Measurements from ENCODE around the gene HSPA6. TPM values are rescaled to one million over a fixed set of nuclear protein-coding genes. Genes with fewer than 3 reads are reported as not detected.

Gene HSPA6
- total RNA-seq, 1 donor from 2014 or later: 0.77 TPM

- DNase-seq (ENCODE audit: extremely low spot score, unreplicated experiment): no peak
- no peaks in the 10 kb centered on the region for H3K36me3 Mint-ChIP-seq
- H3K27ac Mint-ChIP-seq: no peak overlapping the region
- H3K27me3 Mint-ChIP-seq: peaks cover 34% of the 10 kb centered on the region
- H3K4me1 Mint-ChIP-seq (ENCODE audit: unreplicated experiment): no peaks in the 10 kb centered on the region
- H3K9me3 Mint-ChIP-seq: no peaks in the 10 kb centered on the region
- no peak overlapping the region for H3K4me3 Mint-ChIP-seq
- TF ChIP-seq, protein P1, sequence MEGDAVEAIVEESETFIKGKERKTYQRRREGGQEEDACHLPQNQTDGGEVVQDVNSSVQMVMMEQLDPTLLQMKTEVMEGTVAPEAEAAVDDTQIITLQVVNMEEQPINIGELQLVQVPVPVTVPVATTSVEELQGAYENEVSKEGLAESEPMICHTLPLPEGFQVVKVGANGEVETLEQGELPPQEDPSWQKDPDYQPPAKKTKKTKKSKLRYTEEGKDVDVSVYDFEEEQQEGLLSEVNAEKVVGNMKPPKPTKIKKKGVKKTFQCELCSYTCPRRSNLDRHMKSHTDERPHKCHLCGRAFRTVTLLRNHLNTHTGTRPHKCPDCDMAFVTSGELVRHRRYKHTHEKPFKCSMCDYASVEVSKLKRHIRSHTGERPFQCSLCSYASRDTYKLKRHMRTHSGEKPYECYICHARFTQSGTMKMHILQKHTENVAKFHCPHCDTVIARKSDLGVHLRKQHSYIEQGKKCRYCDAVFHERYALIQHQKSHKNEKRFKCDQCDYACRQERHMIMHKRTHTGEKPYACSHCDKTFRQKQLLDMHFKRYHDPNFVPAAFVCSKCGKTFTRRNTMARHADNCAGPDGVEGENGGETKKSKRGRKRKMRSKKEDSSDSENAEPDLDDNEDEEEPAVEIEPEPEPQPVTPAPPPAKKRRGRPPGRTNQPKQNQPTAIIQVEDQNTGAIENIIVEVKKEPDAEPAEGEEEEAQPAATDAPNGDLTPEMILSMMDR (conservative IDR thresholded peaks at IDR 0.05): no peak
Observed at GRCh38 chr1:161483361-161483760, 41.0 kb upstream of the HSPA6 start.

GRCh38 chr1:161484613-161485012, 39.7 kb upstream of the HSPA6 start:
- Mint-ChIP-seq H3K9me3 (no peaks in the 10 kb centered on the region), H3K4me3 (no peak overlapping the region), H3K27me3 (peaks cover 43% of the 10 kb centered on the region), H3K36me3 (no peaks in the 10 kb centered on the region), H3K4me1 (ENCODE audit: unreplicated experiment) (no peaks in the 10 kb centered on the region), H3K27ac (no peak overlapping the region)
- TF ChIP-seq, protein P1 (conservative IDR thresholded peaks at IDR 0.05): peak; percentile 39
- no peak for DNase-seq (ENCODE audit: extremely low spot score, unreplicated experiment)

- DNase-seq (ENCODE audit: extremely low spot score, unreplicated experiment): no peak
- H3K27ac Mint-ChIP-seq: no peak overlapping the region
- H3K27me3 Mint-ChIP-seq: peaks cover 68% of the 10 kb centered on the region
Observed at GRCh38 chr1:161486806-161487741, 37.3 kb upstream of the HSPA6 start.

DNA sequence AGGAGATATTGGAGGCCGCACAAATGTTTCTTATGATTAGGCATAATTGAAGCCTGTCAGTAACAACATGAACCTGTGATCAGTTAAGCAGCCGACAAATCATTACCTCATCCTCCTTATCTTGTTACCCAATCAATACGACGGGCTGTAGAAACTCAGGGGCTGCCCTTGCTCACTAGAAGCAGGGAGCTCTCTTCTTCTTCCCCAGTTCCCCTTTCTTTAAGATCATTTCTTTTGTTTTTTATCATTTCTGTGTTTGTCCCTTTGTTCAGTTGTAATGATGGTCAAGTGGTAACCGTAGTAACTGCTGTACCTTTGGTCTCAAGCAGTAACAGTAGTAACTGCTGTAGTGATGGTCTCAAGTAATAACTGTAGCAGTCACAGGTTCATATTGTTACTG, 32.9 kb upstream of the HSPA6 start:
- TF ChIP-seq, protein P1 (conservative IDR thresholded peaks at IDR 0.05): no peak
- Mint-ChIP-seq H3K36me3 (no peaks in the 10 kb centered on the region), H3K27ac (no peak overlapping the region), H3K4me1 (ENCODE audit: unreplicated experiment) (no peaks in the 10 kb centered on the region), H3K9me3 (no peaks in the 10 kb centered on the region), H3K27me3 (peaks cover 94% of the 10 kb centered on the region), H3K4me3 (no peak overlapping the region)
- DNase-seq (ENCODE audit: extremely low spot score, unreplicated experiment): no peak

More at GRCh38 chr1:161486806-161487741, 37.3 kb upstream of the HSPA6 start:
- Mint-ChIP-seq H3K4me3 (no peak overlapping the region), H3K9me3 (no peaks in the 10 kb centered on the region), H3K4me1 (ENCODE audit: unreplicated experiment) (no peaks in the 10 kb centered on the region), H3K36me3 (no peaks in the 10 kb centered on the region)
- TF ChIP-seq, protein P1 (conservative IDR thresholded peaks at IDR 0.05): peak; percentile 87

DNA sequence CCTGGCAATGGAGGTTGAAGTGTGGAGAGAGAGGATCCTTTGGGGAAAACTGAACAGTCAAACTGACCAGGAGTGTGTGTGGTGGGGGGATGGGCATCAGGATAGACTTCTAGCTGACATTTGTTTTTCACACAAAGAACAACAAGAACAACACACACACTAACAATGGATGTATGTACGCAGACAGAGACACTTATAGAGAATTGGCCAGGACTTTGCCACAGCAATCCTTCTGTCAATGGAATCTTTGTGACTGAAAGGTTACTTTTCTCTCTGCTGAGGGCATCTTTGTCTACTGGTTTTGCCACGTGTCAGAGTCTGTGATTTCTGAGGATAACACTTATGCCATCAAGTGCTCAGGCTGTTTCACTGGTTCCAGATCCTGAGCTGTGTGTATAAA, 31.5 kb upstream of the HSPA6 start:
- H3K9me3 Mint-ChIP-seq: no peaks in the 10 kb centered on the region
- no peak overlapping the region for H3K27ac Mint-ChIP-seq
- TF ChIP-seq, protein P1 (conservative IDR thresholded peaks at IDR 0.05): no peak
- DNase-seq (ENCODE audit: extremely low spot score, unreplicated experiment): no peak
- H3K4me1 Mint-ChIP-seq (ENCODE audit: unreplicated experiment): no peaks in the 10 kb centered on the region
- no peaks in the 10 kb centered on the region for H3K36me3 Mint-ChIP-seq
- H3K27me3 Mint-ChIP-seq: peaks cover 93% of the 10 kb centered on the region
- H3K4me3 Mint-ChIP-seq: no peak overlapping the region
